GM13976 (cell line): ENCODE results near the gene PRDM8.

Experiments used
- DNase-seq: peaks from one replicate; pipeline ENCODE4 v3.0.0; 2012; ENCODE audit warnings: low spot score
- CTCF ChIP-seq: IDR thresholded peaks from 2 replicates; pipeline ENCODE4 v1.5.1; 2012; ENCODE audit warnings: borderline replicate concordance, mild to moderate bottlenecking; ENCODE audit not compliant: insufficient read depth; ENCODE audit errors: extremely low read depth, missing control alignments, control extremely low read depth
- in situ Hi-C: fragments of 300-500 bp; cut with MboI; formaldehyde crosslinking; loops from one replicate; pipeline ENCODE4 v1.12.0; 2022; ENCODE audit warnings: low sequenced_read_pairs, mixed read lengths, inconsistent platforms; ENCODE audit not compliant: unreplicated experiment

PRDM8 gene

GRCh38 chr4:80210549-80210948 is 13.2 kb downstream of the PRDM8 start:
- no peak for TF ChIP-seq CTCF
- in situ Hi-C loops: no loop called here
- no peak for DNase-seq

GRCh38 chr4:80213117-80213815 is 16.0 kb downstream of the PRDM8 start:
- in situ Hi-C loops: no loop called here
- no peak for TF ChIP-seq CTCF
- no peak for DNase-seq

- no peak for DNase-seq
- peak; percentile 43 for TF ChIP-seq CTCF
- in situ Hi-C loops: no loop called here
Measured at GRCh38 chr4:80215449-80216052, 18.2 kb downstream of the PRDM8 start.

GRCh38 chr4:80216100-80216761 is 18.9 kb downstream of the PRDM8 start:
- in situ Hi-C loops: no loop called here
- TF ChIP-seq CTCF: no peak
- DNase-seq: no peak

GRCh38 chr4:80219301-80220025 is 22.2 kb downstream of the PRDM8 start:
- TF ChIP-seq CTCF: no peak
- in situ Hi-C loops: no loop called here
- DNase-seq: no peak

GRCh38 chr4:80220711-80221110 is 23.4 kb downstream of the PRDM8 start:
- no peak for DNase-seq
- in situ Hi-C loops: no loop called here
- no peak for TF ChIP-seq CTCF
